IMR-90 (cell line): ENCODE results near the gene VCL. TPM values are rescaled to one million over a fixed set of nuclear protein-coding genes. Genes with fewer than 3 reads are reported as not detected.
"Not testable (repeated sequence)": the region's sequence is repeated elsewhere in the genome, so short reads cannot be mapped to it uniquely, and the experiment has no call there.

Experiments
- ATAC-seq: fragments of 200-7000 bp; cut with Tn5 transposase; 2 replicates; pipeline ENCODE4 v1.9.1; 2020; ENCODE audit warnings: low read depth, mild to moderate bottlenecking, moderate library complexity
- BruUV-seq: library from RNA; stranded (reverse); fragments of 400-500 nt; replicated peaks from 2 replicates; lab custom pipeline; 2021; lab: Mats Ljungman, UMichigan
- CTCF ChIA-PET: fragments of 300-600 bp; formaldehyde crosslinking; extraction: SDS; loops from one replicate; lab custom pipeline; 2021; ENCODE audit warnings: antibody characterized with exemption; lab: Yijun Ruan, JAX
- POLR2A ChIA-PET: fragments of 300-600 bp; sonication (Branson Sonifier 250); formaldehyde crosslinking; loops from one replicate; lab custom pipeline; 2022; ENCODE audit warnings: antibody characterized with exemption; ENCODE audit not compliant: unreplicated experiment; lab: Charles Lee
- DNase-seq: peaks from one replicate; pipeline ENCODE4 v3.0.0; 2013
- H2AFZ ChIP-seq: replicated peaks from 2 replicates; pipeline ENCODE3; 2013; ENCODE audit warnings: low read length, mild to moderate bottlenecking; ENCODE audit not compliant: poor library complexity
- H2AK5ac ChIP-seq: 2 replicates; pipeline ENCODE4 v1.6.1; 2013; ENCODE audit warnings: low read depth, low read length, inconsistent platforms
- H2AK9ac ChIP-seq: replicated peaks from 2 replicates; pipeline ENCODE3; 2013; ENCODE audit warnings: mild to moderate bottlenecking, low read depth, low read length, moderate library complexity; ENCODE audit not compliant: poor library complexity
- H2BK120ac ChIP-seq: 2 replicates; pipeline ENCODE4 v1.6.1; 2013; ENCODE audit warnings: low read depth, low read length, inconsistent platforms
- H2BK15ac ChIP-seq: 3 replicates; pipeline ENCODE4 v1.6.1; 2013; ENCODE audit warnings: low read depth, low read length, inconsistent platforms
- H2BK20ac ChIP-seq: 2 replicates; pipeline ENCODE4 v1.6.1; 2013; ENCODE audit warnings: low read depth, mild to moderate bottlenecking, inconsistent platforms, low read length, moderate library complexity
- H2BK5ac ChIP-seq: 2 replicates; pipeline ENCODE4 v1.6.1; 2013; ENCODE audit warnings: mild to moderate bottlenecking, low read depth, low read length, inconsistent platforms; ENCODE audit not compliant: poor library complexity, severe bottlenecking
- H3K14ac ChIP-seq: replicated peaks from 2 replicates; pipeline ENCODE4 v1.6.1; 2013; ENCODE audit warnings: low read depth, low read length, inconsistent platforms
- H3K18ac ChIP-seq: 2 replicates; pipeline ENCODE4 v1.6.1; 2013; ENCODE audit warnings: low read depth, low read length, control low read depth
- H3K23ac ChIP-seq: 2 replicates; pipeline ENCODE4 v1.6.1; 2013; ENCODE audit warnings: low read depth, low read length, inconsistent platforms
- H3K27ac ChIP-seq: 2 replicates; pipeline ENCODE4 v1.5.1; 2013; ENCODE audit warnings: mild to moderate bottlenecking, control low read depth, low read length; ENCODE audit not compliant: insufficient read depth
- H3K27me3 ChIP-seq: 2 replicates; pipeline ENCODE4 v1.6.1; 2013; ENCODE audit warnings: low read length; ENCODE audit not compliant: control insufficient read depth, insufficient read depth
- H3K36me3 ChIP-seq: 2 replicates; pipeline ENCODE4 v1.6.1; 2013; ENCODE audit warnings: low read length, mixed read lengths; ENCODE audit not compliant: control insufficient read depth, insufficient read depth
- H3K4ac ChIP-seq: 2 replicates; pipeline ENCODE4 v1.6.1; 2013; ENCODE audit warnings: low read depth, low read length, inconsistent platforms
- H3K4me1 ChIP-seq: 2 replicates; pipeline ENCODE4 v1.6.1; 2013; ENCODE audit warnings: low read length, mixed read lengths; ENCODE audit not compliant: control insufficient read depth, insufficient read depth
- H3K4me2 ChIP-seq: 2 replicates; pipeline ENCODE4 v1.6.1; 2013; ENCODE audit warnings: low read depth, mild to moderate bottlenecking, control low read depth, low read length, moderate library complexity
- H3K4me3 ChIP-seq: 2 replicates; pipeline ENCODE4 v1.5.1; 2013; ENCODE audit warnings: low read depth, mild to moderate bottlenecking, control low read depth, low read length, moderate library complexity; ENCODE audit not compliant: insufficient read depth
- H3K56ac ChIP-seq: 2 replicates; pipeline ENCODE4 v1.6.1; 2013; ENCODE audit warnings: low read length, inconsistent platforms; ENCODE audit not compliant: insufficient read depth; ENCODE audit errors: extremely low read depth
- H3K79me1 ChIP-seq, 2 experiments: 2 replicates each; pipeline ENCODE4 v1.6.1; 2013; ENCODE audit warnings: low read length in 2 of 2, inconsistent platforms in 1 of 2, low read depth in 1 of 2
- H3K9ac ChIP-seq: 2 replicates; pipeline ENCODE4 v1.6.1; 2013; ENCODE audit warnings: low read depth, low read length, control low read depth
- H3K9me1 ChIP-seq: 2 replicates; pipeline ENCODE4 v1.6.1; 2013; ENCODE audit warnings: low read length, inconsistent platforms; ENCODE audit not compliant: insufficient read depth
- H3K9me3 ChIP-seq: 2 replicates; pipeline ENCODE4 v1.6.1; 2013; ENCODE audit warnings: low read length; ENCODE audit not compliant: control insufficient read depth, insufficient read depth
- H4K20me1 ChIP-seq: 2 replicates; pipeline ENCODE4 v1.6.1; 2013; ENCODE audit warnings: low read length, inconsistent platforms; ENCODE audit not compliant: insufficient read depth
- H4K5ac ChIP-seq: 2 replicates; pipeline ENCODE4 v1.6.1; 2013; ENCODE audit warnings: mild to moderate bottlenecking, low read depth, low read length, control low read depth
- H4K8ac ChIP-seq, 2 experiments: 2 replicates each; pipeline ENCODE4 v1.6.1; 2013; ENCODE audit warnings: low read depth in 2 of 2, low read length in 2 of 2, control low read depth in 1 of 2, inconsistent platforms in 1 of 2
- H4K91ac ChIP-seq: 2 replicates; pipeline ENCODE4 v1.6.1; 2013; ENCODE audit warnings: low read depth, low read length, inconsistent platforms; ENCODE audit not compliant: insufficient read depth
- WGBS, 2 experiments: methylation state at CpG; one replicate each; pipeline versions ENCODE4 v1.1.5 to v1.1.7; 2013; ENCODE audit warnings: missing lambda C conversion rate in 2 of 2; ENCODE audit not compliant: insufficient read length in 1 of 2; ENCODE audit errors: extremely low coverage in 2 of 2; 5-methylcytosine and 5-hydroxymethylcytosine counted together
- dilution Hi-C: fragments of 300-500 bp; cut with HindIII; formaldehyde crosslinking; loops from one replicate; pipeline ENCODE4 v1.14.3; 2018; ENCODE audit warnings: low sequenced_read_pairs; ENCODE audit not compliant: unreplicated experiment
- in situ Hi-C: fragments of 300-500 bp; cut with MboI; formaldehyde crosslinking; loops from 3 replicates; pipeline ENCODE4 v1.14.3; 2019; ENCODE audit warnings: low sequenced_read_pairs, inconsistent platforms, mixed read lengths
- intact Hi-C: fragments of 100-400 bp; cut with micrococcal nuclease; formaldehyde crosslinking; loops from 2 replicates; pipeline ENCODE4 v1.10.0; 2022
- polyA plus RNA-seq, 3 experiments: library from polyadenylated mRNA; depleted of rRNA; stranded (reverse); fragments of >200 nt; gene quantifications; 2 replicates each; pipeline ENCODE4 v1.2.3, GENCODE V29; 2012; ENCODE audit warnings: low replicate concordance in 1 of 3
- total RNA-seq: library from RNA; depleted of rRNA; stranded (reverse); fragments of >200 nt; gene quantifications from 2 replicates; pipeline ENCODE4 v1.2.3, GENCODE V29; 2012

VCL gene
- total and polyA plus RNA-seq, 2 of the 4 experiments (the other 2 are of a cell fraction) = 227 to 283 TPM

DNA sequence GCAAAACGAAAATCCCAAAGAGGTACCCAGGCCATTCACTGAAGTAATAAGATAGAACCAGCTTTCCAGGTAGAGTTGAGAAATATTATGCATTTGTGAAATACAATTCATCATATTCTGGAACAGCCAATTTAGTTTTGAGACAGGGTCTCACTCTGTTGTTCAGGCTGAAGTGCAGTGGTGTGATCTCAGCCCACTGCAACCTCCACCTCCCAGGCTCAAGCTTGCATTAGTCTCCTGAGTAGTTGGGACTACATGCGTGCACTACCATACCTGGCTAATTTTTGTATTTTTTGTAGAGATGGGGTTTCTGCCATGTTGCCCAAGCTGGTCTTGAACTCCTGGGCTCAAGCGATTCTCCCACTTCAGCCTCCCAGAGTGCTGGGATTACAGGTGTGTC, 16.7 kb downstream of the VCL start:
- H3K4me3 ChIP-seq, H3K18ac ChIP-seq, CTCF ChIA-PET, H2AFZ ChIP-seq, ATAC-seq, H2AK5ac ChIP-seq, in situ Hi-C loops, H2BK20ac ChIP-seq, H4K91ac ChIP-seq, H3K4me2 ChIP-seq, H3K14ac ChIP-seq, H3K4ac ChIP-seq, H3K9ac ChIP-seq, dilution Hi-C loops, H3K23ac ChIP-seq, BruUV-seq, H2AK9ac ChIP-seq, H3K27ac ChIP-seq, H2BK15ac ChIP-seq, intact Hi-C loops, H3K9me3 ChIP-seq, H3K27me3 ChIP-seq, DNase-seq, H2BK120ac ChIP-seq, H4K5ac ChIP-seq, H3K9me1 ChIP-seq, H2BK5ac ChIP-seq, POLR2A ChIA-PET, H3K56ac ChIP-seq, H4K8ac ChIP-seq: not testable (repeated sequence)
- peaks cover 92% of the 10 kb centered on the region for H4K20me1 ChIP-seq
- H3K36me3 ChIP-seq = peaks cover 20% of the 10 kb centered on the region
- peaks cover 20% of the 10 kb centered on the region for H3K4me1 ChIP-seq
- H3K79me1 ChIP-seq = peaks cover 0 to 28% of the 10 kb centered on the region in 2 experiments; a peak in 2 of 4 replicates
- no CpG with 5 or more reads among the region's 3 CpGs for WGBS, 2 experiments
